Loucy (cell line): ENCODE results near the gene LYPD1.

Experiments
- CTCF ChIP-seq: fragments of 200-600 bp; sonication (generic); conservative IDR thresholded peaks from 2 replicates; pipeline ENCODE4 v1.5.1; 2014; ENCODE audit warnings: mild to moderate bottlenecking, antibody characterized with exemption, low read length
- EZH2phosphoT487 ChIP-seq: fragments of 200-600 bp; IDR thresholded peaks from 2 replicates; pipeline ENCODE4 v1.6.1; 2018; ENCODE audit warnings: antibody characterized with exemption, mild to moderate bottlenecking, moderate library complexity, borderline replicate concordance

DNA sequence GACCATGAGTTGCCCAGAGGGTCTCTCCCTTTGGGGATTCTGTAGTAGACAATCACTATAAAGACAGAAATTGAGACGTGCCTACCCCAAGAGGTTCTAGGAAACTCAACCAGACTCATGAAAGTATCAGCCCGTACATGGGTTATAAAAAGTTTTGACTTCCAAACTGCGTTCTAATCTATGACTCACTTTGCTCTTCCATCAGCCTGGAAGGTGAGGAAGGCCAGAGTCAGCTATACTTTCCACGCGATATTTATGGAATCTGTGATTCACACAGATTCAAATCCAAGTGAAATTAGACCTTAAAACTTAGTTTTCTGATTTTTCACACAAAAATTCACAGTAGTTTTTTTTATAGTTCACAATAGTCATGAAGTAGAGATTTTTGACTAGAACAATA is 7.7 kb upstream of the LYPD1 start:
- TF ChIP-seq CTCF = no peak
- no peak for TF ChIP-seq EZH2phosphoT487
